WI38 (cell line): ENCODE data around the gene LYVE1.

Experiments
- H3K4me3 ChIP-seq: 2 replicates; pipeline ENCODE4 v1.5.1; 2011; ENCODE audit warnings: low read depth, mild to moderate bottlenecking, control low read depth, low read length
- CTCF ChIP-seq: IDR thresholded peaks from 2 replicates; pipeline ENCODE4 v1.5.1; 2012; ENCODE audit warnings: low read depth, mild to moderate bottlenecking, control low read depth, low read length

Gene LYVE1

GRCh38 chr11:10518123-10518522 is 50.3 kb downstream of the LYVE1 start:
- H3K4me3 ChIP-seq: no peak overlapping the region
- no peak for TF ChIP-seq CTCF

GRCh38 chr11:10515418-10515817 is 53.0 kb downstream of the LYVE1 start:
- TF ChIP-seq CTCF: no peak
- H3K4me3 ChIP-seq: no peak overlapping the region

GRCh38 chr11:10514709-10515108 is 53.8 kb downstream of the LYVE1 start:
- H3K4me3 ChIP-seq: no peak overlapping the region
- no peak for TF ChIP-seq CTCF

GRCh38 chr11:10514202-10514601 is 54.3 kb downstream of the LYVE1 start:
- TF ChIP-seq CTCF: no peak
- no peak overlapping the region for H3K4me3 ChIP-seq

- no peak overlapping the region for H3K4me3 ChIP-seq
- no peak for TF ChIP-seq CTCF
These were observed 57.3 kb downstream of the LYVE1 start for GRCh38 chr11:10511181-10511621.
